H9 (cell line): Measurements from ENCODE around the gene KIF18A. TPM values are rescaled to one million over a fixed set of nuclear protein-coding genes. Genes with fewer than 3 reads are reported as not detected.

Source experiments
- DNase-seq: peaks from one replicate; pipeline ENCODE4 v3.0.0-alpha.2; 2017
- H2AFZ ChIP-seq: one replicate; pipeline ENCODE4 v1.6.1; 2013; ENCODE audit warnings: mild to moderate bottlenecking, low read length, control low read depth, moderate library complexity
- H2AK5ac ChIP-seq: 2 replicates; pipeline ENCODE4 v1.6.1; 2013; ENCODE audit warnings: low read length, control low read depth, mixed read lengths; ENCODE audit not compliant: insufficient read length
- H2BK120ac ChIP-seq: one replicate; pipeline ENCODE4 v1.6.1; 2013; ENCODE audit warnings: low read depth, mild to moderate bottlenecking, low read length, control low read depth, inconsistent platforms; ENCODE audit not compliant: poor library complexity, severe bottlenecking
- H2BK12ac ChIP-seq: 2 replicates; pipeline ENCODE4 v1.6.1; 2013; ENCODE audit warnings: low read length, control low read depth, mixed read lengths, low read depth; ENCODE audit not compliant: insufficient read length
- H2BK15ac ChIP-seq: 2 replicates; pipeline ENCODE4 v1.6.1; 2013; ENCODE audit warnings: low read depth, low read length, control low read depth
- H2BK20ac ChIP-seq: one replicate; pipeline ENCODE4 v1.6.1; 2013; ENCODE audit warnings: low read depth, mild to moderate bottlenecking, low read length, control low read depth, inconsistent platforms; ENCODE audit not compliant: poor library complexity, severe bottlenecking
- H2BK5ac ChIP-seq: 2 replicates; pipeline ENCODE4 v1.6.1; 2013; ENCODE audit warnings: low read length, control low read depth, mixed read lengths; ENCODE audit not compliant: insufficient read length
- H3K14ac ChIP-seq: 2 replicates; pipeline ENCODE4 v1.6.1; 2013; ENCODE audit warnings: low read length, control low read depth; ENCODE audit not compliant: insufficient read depth
- H3K18ac ChIP-seq: 2 replicates; pipeline ENCODE4 v1.6.1; 2013; ENCODE audit warnings: low read depth, mild to moderate bottlenecking, mixed read lengths, low read length, control low read depth; ENCODE audit not compliant: insufficient read length
- H3K23ac ChIP-seq: 2 replicates; pipeline ENCODE4 v1.6.1; 2013; ENCODE audit warnings: low read length, control low read depth, mixed read lengths, low read depth; ENCODE audit not compliant: insufficient read length
- H3K23me2 ChIP-seq: 2 replicates; pipeline ENCODE4 v1.6.1; 2013; ENCODE audit warnings: low read depth, mild to moderate bottlenecking, mixed read lengths, low read length, control low read depth; ENCODE audit not compliant: insufficient read length, poor library complexity, severe bottlenecking
- H3K27ac ChIP-seq: 2 replicates; pipeline ENCODE4 v1.5.1; 2013; ENCODE audit warnings: low read length, control low read depth, mixed read lengths, low read depth; ENCODE audit not compliant: insufficient read length
- H3K27me3 ChIP-seq: 2 replicates; pipeline ENCODE4 v1.6.1; 2013; ENCODE audit warnings: low read length, control low read depth, inconsistent platforms; ENCODE audit not compliant: insufficient read depth
- H3K4ac ChIP-seq: 2 replicates; pipeline ENCODE4 v1.6.1; 2013; ENCODE audit warnings: low read depth, mild to moderate bottlenecking, control low read depth, inconsistent platforms, low read length, moderate library complexity
- H3K4me1 ChIP-seq: 2 replicates; pipeline ENCODE4 v1.6.1; 2013; ENCODE audit warnings: low read length, control low read depth, inconsistent platforms; ENCODE audit not compliant: insufficient read depth
- H3K4me2 ChIP-seq: 2 replicates; pipeline ENCODE4 v1.6.1; 2013; ENCODE audit warnings: low read length, control low read depth, mixed read lengths; ENCODE audit not compliant: insufficient read length, insufficient read depth
- H3K56ac ChIP-seq: 2 replicates; pipeline ENCODE4 v1.6.1; 2013; ENCODE audit warnings: low read depth, mild to moderate bottlenecking, mixed read lengths, low read length, control low read depth; ENCODE audit not compliant: insufficient read length
- H3K79me1 ChIP-seq: 2 replicates; pipeline ENCODE4 v1.6.1; 2013; ENCODE audit warnings: low read depth, mild to moderate bottlenecking, moderate library complexity, low read length, control low read depth, inconsistent platforms; ENCODE audit not compliant: insufficient read depth, poor library complexity, severe bottlenecking
- H3K79me2 ChIP-seq: 2 replicates; pipeline ENCODE4 v1.6.1; 2013; ENCODE audit warnings: low read length, control low read depth, inconsistent platforms; ENCODE audit not compliant: insufficient read depth
- H3K9ac ChIP-seq: 2 replicates; pipeline ENCODE4 v1.6.1; 2013; ENCODE audit warnings: low read length, control low read depth, mixed read lengths; ENCODE audit not compliant: insufficient read length; ENCODE audit errors: extremely low read depth
- H3K9me3 ChIP-seq: one replicate; pipeline ENCODE4 v1.6.1; 2013; ENCODE audit warnings: low read depth, low read length, inconsistent platforms; ENCODE audit not compliant: control insufficient read depth
- H3T11ph ChIP-seq: one replicate; pipeline ENCODE4 v1.6.1; 2013; ENCODE audit warnings: mild to moderate bottlenecking, low read length, control low read depth, inconsistent platforms
- H4K20me1 ChIP-seq: one replicate; pipeline ENCODE4 v1.6.1; 2013; ENCODE audit not compliant: control insufficient read depth, insufficient read length, insufficient read depth
- H4K5ac ChIP-seq: 2 replicates; pipeline ENCODE4 v1.6.1; 2013; ENCODE audit warnings: low read depth, mild to moderate bottlenecking, mixed read lengths, low read length, control low read depth; ENCODE audit not compliant: insufficient read length
- H4K8ac ChIP-seq: replicated peaks from 2 replicates; pipeline ENCODE4 v1.6.1; 2013; ENCODE audit warnings: low read length, control low read depth, mixed read lengths, low read depth; ENCODE audit not compliant: insufficient read length
- H4K91ac ChIP-seq: 2 replicates; pipeline ENCODE4 v1.6.1; 2013; ENCODE audit warnings: low read depth, mild to moderate bottlenecking, moderate library complexity, mixed read lengths, low read length, control low read depth; ENCODE audit not compliant: insufficient read length
- H3K27ac Mint-ChIP-seq, 3 experiments: 2 replicates in 2 of 3; 3 replicates in 1 of 3; pipeline ENCODE4 v1.8.0; 2020 to 2021; ENCODE audit warnings: mixed read lengths in 3 of 3, mild to moderate bottlenecking in 1 of 3, moderate library complexity in 1 of 3
- H3K27me3 Mint-ChIP-seq: 2 replicates; pipeline ENCODE4 v1.8.0; 2021; ENCODE audit warnings: low read depth, mild to moderate bottlenecking, moderate library complexity, mixed read lengths
- H3K36me3 Mint-ChIP-seq, 3 experiments: 2 replicates in 2 of 3; 3 replicates in 1 of 3; pipeline ENCODE4 v1.8.0; 2020 to 2021; ENCODE audit warnings: low read depth in 3 of 3, mixed read lengths in 3 of 3; ENCODE audit not compliant: insufficient read depth in 1 of 3
- H3K4me1 Mint-ChIP-seq, 2 experiments: 2 replicates each; pipeline ENCODE4 v1.8.0; 2020; ENCODE audit warnings: mixed read lengths in 2 of 2
- H3K4me3 Mint-ChIP-seq, 2 experiments: 2 replicates in 1 of 2; 3 replicates in 1 of 2; pipeline ENCODE4 v1.8.0; 2020 to 2021; ENCODE audit warnings: mild to moderate bottlenecking in 2 of 2, mixed read lengths in 2 of 2, moderate library complexity in 1 of 2
- H3K9me3 Mint-ChIP-seq, 2 experiments: 2 replicates in 1 of 2; 3 replicates in 1 of 2; pipeline ENCODE4 v1.8.0; 2020; ENCODE audit warnings: mild to moderate bottlenecking in 2 of 2, mixed read lengths in 2 of 2, moderate library complexity in 1 of 2
- CTCF ChIP-seq: fragments of 200-600 bp; sonication (generic); conservative IDR thresholded peaks from 3 replicates; pipeline ENCODE4 v1.8.0; 2021; ENCODE audit warnings: antibody characterized with exemption, mild to moderate bottlenecking
- WGBS: extraction: QIAGEN DNeasy Blood & Tissue Kit; methylation state at CpG from one replicate; pipeline ENCODE4 v1.1.7; 2013; ENCODE audit warnings: missing lambda C conversion rate, low lambda C conversion rate, mixed read lengths; ENCODE audit not compliant: insufficient read length; ENCODE audit errors: extremely low coverage; 5-methylcytosine and 5-hydroxymethylcytosine counted together
- total RNA-seq: library from RNA; stranded (reverse); gene quantifications from 2 replicates; pipeline ENCODE4 v1.2.1, GENCODE V29; 2021

The KIF18A gene
- total RNA-seq, 1 experiment from 2014 or later = 25.9 TPM

- Histone ChIP-seq H2AFZ (no peak overlapping the region), H2BK120ac (no peak overlapping the region), H3K23me2 (no peaks in the 10 kb centered on the region), H3K4me2 (no peak overlapping the region), H3K27me3 (no peaks in the 10 kb centered on the region), H4K8ac (no peak overlapping the region), H3K79me1 (no peaks in the 10 kb centered on the region), H3K4ac (no peak overlapping the region), H4K91ac (no peak overlapping the region), H2BK20ac (no peak overlapping the region), H3K56ac (no peak overlapping the region), H3K18ac (no peak overlapping the region), H3K14ac (no peak overlapping the region), H3K9ac (no peak overlapping the region), H3K27ac (no peak overlapping the region), H2AK5ac (no peak overlapping the region), H3K4me1 (no peaks in the 10 kb centered on the region), H3K23ac (no peak overlapping the region), H4K20me1 (no peaks in the 10 kb centered on the region), H2BK15ac (no peak overlapping the region), H2BK12ac (no peak overlapping the region), H3K9me3 (no peaks in the 10 kb centered on the region), H3K79me2 (no peaks in the 10 kb centered on the region), H2BK5ac (no peak overlapping the region), H4K5ac (no peak overlapping the region), H3T11ph (no peak overlapping the region)
- DNase-seq = no peak
- no peak for TF ChIP-seq CTCF
- Mint-ChIP-seq H3K9me3 (no peaks in the 10 kb centered on the region), H3K27me3 (no peaks in the 10 kb centered on the region), H3K36me3 (peaks cover 3 to 32% (median 16%) of the 10 kb centered on the region in 3 experiments; a peak in 5 of 7 replicates), H3K4me3 (no peak overlapping the region), H3K4me1 (no peaks in the 10 kb centered on the region), H3K27ac (no peak overlapping the region)
- WGBS = no CpG with 5 or more reads among the region's 2 CpGs
Measured at GRCh38 chr11:28054821-28055220, 53.1 kb downstream of the KIF18A start.
